Activated CD4-positive, alpha-beta T cell treated with anti-CD3 and anti-CD28 coated beads, Interleukin-2, amount 50 U/mL, for 24 hours (primary cell): ENCODE results near the gene LTBP1.

ENCODE experiments used
- DNase-seq, 2 donors: peaks; one replicate each; pipeline ENCODE4 v3.0.0-alpha.2; 2020; ENCODE audit warnings: low read depth in 1 of 2, low spot score in 1 of 2

The LTBP1 gene

GRCh38 chr2:33008716-33009115 lies 62.0 kb downstream of the LTBP1 start:
- DNase-seq, result no peak

GRCh38 chr2:33009249-33009648 lies 62.5 kb downstream of the LTBP1 start:
- no peak for DNase-seq

- no peak for DNase-seq
Measured at GRCh38 chr2:33011373-33011772, 64.6 kb downstream of the LTBP1 start.

GRCh38 chr2:33011941-33012340 lies 65.2 kb downstream of the LTBP1 start:
- DNase-seq, result no peak

- no peak for DNase-seq
Measured at GRCh38 chr2:33013684-33014110, 66.9 kb downstream of the LTBP1 start.

- DNase-seq, result no peak
Measured at GRCh38 chr2:33014268-33014667, 67.5 kb downstream of the LTBP1 start.

GRCh38 chr2:33015421-33016142 lies 68.8 kb downstream of the LTBP1 start:
- no peak for DNase-seq

- no peak for DNase-seq
Measured at GRCh38 chr2:33018271-33018670, 71.5 kb downstream of the LTBP1 start.

GRCh38 chr2:33019796-33020195 lies 73.0 kb downstream of the LTBP1 start:
- no peak for DNase-seq

- no peak for DNase-seq
Measured at GRCh38 chr2:33020883-33021282, 74.1 kb downstream of the LTBP1 start.

GRCh38 chr2:33021542-33022227 lies 74.9 kb downstream of the LTBP1 start:
- DNase-seq, result no peak

GRCh38 chr2:33022395-33022985 lies 75.7 kb downstream of the LTBP1 start:
- no peak for DNase-seq

- no peak for DNase-seq
Measured at GRCh38 chr2:33022989-33023727, 76.4 kb downstream of the LTBP1 start.

- no peak for DNase-seq
Measured at GRCh38 chr2:33023728-33024500, 77.2 kb downstream of the LTBP1 start.

- no peak for DNase-seq
Measured at GRCh38 chr2:33024758-33025157, 78.0 kb downstream of the LTBP1 start.

GRCh38 chr2:33029459-33029858 lies 82.7 kb downstream of the LTBP1 start:
- no peak for DNase-seq

GRCh38 chr2:33029926-33030325 lies 83.2 kb downstream of the LTBP1 start:
- no peak for DNase-seq

- DNase-seq, result no peak
Measured at GRCh38 chr2:33030326-33030725, 83.6 kb downstream of the LTBP1 start.

GRCh38 chr2:33032245-33032644 lies 85.5 kb downstream of the LTBP1 start:
- no peak for DNase-seq

GRCh38 chr2:33033606-33034081 lies 86.9 kb downstream of the LTBP1 start:
- DNase-seq, result no peak

- DNase-seq, result no peak
Measured at GRCh38 chr2:33034784-33035183, 88.0 kb downstream of the LTBP1 start.
